Endothelial cell of umbilical vein (primary cell): ENCODE results near the gene DPH2. TPM values are rescaled to one million over a fixed set of nuclear protein-coding genes. Genes with fewer than 3 reads are reported as not detected.

Source experiments
- BruUV-seq: library from RNA; stranded (reverse); fragments of 400-500 nt; replicated peaks from 2 replicates; lab custom pipeline; 2021; lab: Mats Ljungman, UMichigan
- CTCF ChIA-PET: fragments of 300-600, 350-600 bp; sonication (Branson Sonifier 250); formaldehyde crosslinking; loops from one replicate; lab custom pipeline; 2021; ENCODE audit warnings: antibody characterized with exemption, inconsistent platforms; lab: Charles Lee
- POLR2A ChIA-PET: fragments of 300-600, 350-600 bp; sonication (Branson Sonifier 250); formaldehyde crosslinking; loops from one replicate; lab custom pipeline; 2021; ENCODE audit warnings: antibody characterized with exemption, inconsistent platforms; lab: Charles Lee
- DNase-seq: peaks from one replicate; pipeline ENCODE4 v3.0.0-alpha.2; 2011; ENCODE audit warnings: low read depth, low spot score
- FAIRE-seq: peaks from 2 replicates; lab custom pipeline; 2011; peaks lifted over from hg19 to GRCh38; lab: Jason Lieb, UNC
- H2AFZ ChIP-seq: 2 replicates; pipeline ENCODE4 v1.6.0; 2012; ENCODE audit warnings: low read depth, low read length, control low read depth, inconsistent platforms
- H3K27ac ChIP-seq: 2 replicates; pipeline ENCODE4 v1.5.1; 2011; ENCODE audit warnings: low read depth, mild to moderate bottlenecking, control low read depth, low read length, moderate library complexity; ENCODE audit not compliant: insufficient read depth
- H3K27me3 ChIP-seq, 2 experiments: 2 replicates each; pipeline versions ENCODE4 v1.6.0 to v1.6.1; 2011; ENCODE audit warnings: low read length in 2 of 2, mixed read lengths in 1 of 2; ENCODE audit not compliant: control insufficient read depth in 2 of 2, insufficient read depth in 2 of 2
- H3K36me3 ChIP-seq, 2 experiments: 2 replicates in 1 of 2; 3 replicates in 1 of 2; pipeline ENCODE4 v1.5.1; 2011; ENCODE audit warnings: low read length in 2 of 2, mild to moderate bottlenecking in 1 of 2, moderate library complexity in 1 of 2; ENCODE audit not compliant: control insufficient read depth in 2 of 2, insufficient read depth in 2 of 2; ENCODE audit errors: extremely low read depth in 1 of 2
- H3K4me1 ChIP-seq: 3 replicates; pipeline ENCODE4 v1.5.1; 2011; ENCODE audit warnings: mild to moderate bottlenecking, low read length; ENCODE audit not compliant: control insufficient read depth, insufficient read depth; ENCODE audit errors: extremely low read depth
- H3K4me2 ChIP-seq: 2 replicates; pipeline ENCODE4 v1.6.1; 2011; ENCODE audit warnings: low read length, control low read depth, mixed read lengths; ENCODE audit not compliant: insufficient read depth
- H3K4me3 ChIP-seq, 3 experiments: fragments of 200-600 bp in 1 of 3; sonication (generic), shearing (Covaris generic) in 1 of 3; replicated peaks in 1 of 3; 2 replicates each; pipeline ENCODE4 v1.5.1; 2011 to 2016; ENCODE audit warnings: control low read depth in 3 of 3, low read length in 3 of 3, mild to moderate bottlenecking in 2 of 3, inconsistent platforms in 1 of 3, low read depth in 1 of 3, moderate library complexity in 1 of 3; ENCODE audit not compliant: insufficient read depth in 1 of 3
- H3K79me2 ChIP-seq: 2 replicates; pipeline ENCODE4 v1.6.0; 2012; ENCODE audit warnings: low read length, inconsistent platforms; ENCODE audit not compliant: control insufficient read depth, insufficient read depth
- H3K9ac ChIP-seq: replicated peaks from 2 replicates; pipeline ENCODE3; 2011; ENCODE audit warnings: low read length, control low read depth; ENCODE audit not compliant: insufficient read depth; ENCODE audit errors: extremely low read depth
- H3K9me1 ChIP-seq: replicated peaks from 3 replicates; pipeline ENCODE4 v1.6.0; 2011; ENCODE audit warnings: mild to moderate bottlenecking, low read length; ENCODE audit not compliant: control insufficient read depth, insufficient read depth; ENCODE audit errors: extremely low read depth
- H3K9me3 ChIP-seq: replicated peaks from 2 replicates; pipeline ENCODE4 v1.5.1; 2012; ENCODE audit warnings: low read length, inconsistent platforms; ENCODE audit not compliant: control insufficient read depth, insufficient read depth
- H4K20me1 ChIP-seq: replicated peaks from 2 replicates; pipeline ENCODE3; 2011; ENCODE audit warnings: mild to moderate bottlenecking, low read length; ENCODE audit not compliant: control insufficient read depth, insufficient read depth; ENCODE audit errors: extremely low read depth
- EZH2 ChIP-seq: IDR thresholded peaks from 2 replicates; pipeline ENCODE4 v1.6.1; 2012; ENCODE audit warnings: borderline replicate concordance, low read depth, mild to moderate bottlenecking, moderate library complexity, low read length, inconsistent platforms; ENCODE audit not compliant: severe bottlenecking
- FOS ChIP-seq: IDR thresholded peaks from 2 replicates; pipeline ENCODE4 v1.6.1; 2011; ENCODE audit warnings: mild to moderate bottlenecking, low read length, moderate library complexity, borderline replicate concordance; ENCODE audit not compliant: insufficient read depth
- GATA2 ChIP-seq: IDR thresholded peaks from 2 replicates; pipeline ENCODE4 v1.7.0; 2011; ENCODE audit warnings: low read depth, mild to moderate bottlenecking, moderate library complexity, mixed read lengths, low read length; ENCODE audit not compliant: insufficient read length, insufficient read depth
- JUN ChIP-seq: IDR thresholded peaks from 2 replicates; pipeline ENCODE4 v1.6.1; 2011; ENCODE audit warnings: borderline replicate concordance, low read depth; ENCODE audit not compliant: insufficient read length, insufficient read depth
- MYC ChIP-seq: IDR thresholded peaks from one replicate; pipeline ENCODE4 v1.6.1; 2011; ENCODE audit warnings: mild to moderate bottlenecking, low read depth, low read length
- POLR2A ChIP-seq: IDR thresholded peaks from 2 replicates; pipeline ENCODE4 v1.6.1; 2012; ENCODE audit warnings: low read depth, mild to moderate bottlenecking, control low read depth, low read length
- POLR2AphosphoS5 ChIP-seq: IDR thresholded peaks from 2 replicates; pipeline ENCODE4 v1.6.1; 2012; ENCODE audit warnings: low read depth, mild to moderate bottlenecking, control low read depth, low read length, moderate library complexity; ENCODE audit not compliant: insufficient read depth
- dilution Hi-C: fragments of 300-500 bp; cut with MboI; formaldehyde crosslinking; loops from one replicate; pipeline ENCODE4 v1.15.0; 2019; ENCODE audit warnings: low sequenced_read_pairs; ENCODE audit not compliant: extremely low pct_ligation_motif_present
- intact Hi-C: fragments of 100-400 bp; cut with micrococcal nuclease; formaldehyde crosslinking; loops from one replicate; pipeline ENCODE4 v1.10.0; 2022
- polyA plus RNA-seq, 4 experiments: library from polyadenylated mRNA; depleted of rRNA in 3 of 4; stranded (reverse) in 3 of 4; unstranded in 1 of 4; fragments of >200 nt; gene quantifications; 2 replicates each; pipeline versions ENCODE4 v1.2.1 to v1.2.3, GENCODE V29; 2011 to 2012; ENCODE audit warnings: missing spikeins in 1 of 4
- total RNA-seq: library from RNA; stranded (reverse); gene quantifications from 2 replicates; pipeline ENCODE4 v1.2.3, GENCODE V29; 2021
- TF ChIP-seq, protein P1 (sequence below): IDR thresholded peaks from 2 replicates; pipeline ENCODE4 v1.6.1; 2011; ENCODE audit not compliant: insufficient read depth, insufficient read length
- TF ChIP-seq, protein P2 (sequence below), 2 donors: IDR thresholded peaks; 1 replicate in 1 of 2; 2 replicates in 1 of 2; pipeline ENCODE4 v1.5.1; 2011; ENCODE audit warnings: low read length in 2 of 2, mild to moderate bottlenecking in 2 of 2, moderate library complexity in 2 of 2, control low read depth in 1 of 2, inconsistent platforms in 1 of 2, low read depth in 1 of 2; ENCODE audit not compliant: insufficient read depth in 1 of 2; ENCODE audit errors: extremely low read depth in 1 of 2

The DPH2 gene
- total and polyA plus RNA-seq, 2 donors (not counting 3 experiments of a cell fraction or from before 2014, with no cell fraction given): 28.1 to 59.1 TPM

GRCh38 chr1:43976890-43977289 is 7.1 kb downstream of the DPH2 start:
- BruUV-seq: TSS peak; percentile 8
- ChIA-PET CTCF (interaction anchor here (1.6 kb wide), 1 partner anchor 213 kb away, joined by 10 read pairs; no protein-coding TSS in a partner anchor), POLR2A (no interaction called here)
- intact Hi-C loops (no loop called here), dilution Hi-C loops (no loop called here)
- Histone ChIP-seq H2AFZ (no peak overlapping the region), H3K79me2 (peaks cover 47% of the 10 kb centered on the region), H3K36me3 (peaks cover 0 to 15% of the 10 kb centered on the region in 2 experiments), H3K27me3 (no peaks in the 10 kb centered on the region), H3K4me2 (no peak overlapping the region), H4K20me1 (no peaks in the 10 kb centered on the region), H3K9me3 (no peaks in the 10 kb centered on the region), H3K27ac (no peak overlapping the region), H3K4me1 (peaks cover 31% of the 10 kb centered on the region), H3K4me3 (no peak overlapping the region), H3K9me1 (no peaks in the 10 kb centered on the region), H3K9ac (no peak overlapping the region)
- no peak for TF ChIP-seq POLR2A
- TF ChIP-seq, protein P1, sequence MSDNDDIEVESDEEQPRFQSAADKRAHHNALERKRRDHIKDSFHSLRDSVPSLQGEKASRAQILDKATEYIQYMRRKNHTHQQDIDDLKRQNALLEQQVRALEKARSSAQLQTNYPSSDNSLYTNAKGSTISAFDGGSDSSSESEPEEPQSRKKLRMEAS: no peak
- no peak for TF ChIP-seq EZH2
- no peak for TF ChIP-seq GATA2
- no peak for TF ChIP-seq POLR2AphosphoS5
- no peak for FAIRE-seq
- DNase-seq: no peak

- Histone ChIP-seq H3K27ac (no peak overlapping the region), H3K27me3 (no peaks in the 10 kb centered on the region), H4K20me1 (no peaks in the 10 kb centered on the region), H2AFZ (no peak overlapping the region), H3K79me2 (peaks cover 47% of the 10 kb centered on the region), H3K4me3 (no peak overlapping the region), H3K4me1 (peaks cover 31% of the 10 kb centered on the region), H3K9me1 (no peaks in the 10 kb centered on the region), H3K9ac (no peak overlapping the region), H3K4me2 (no peak overlapping the region), H3K9me3 (no peaks in the 10 kb centered on the region), H3K36me3 (peaks cover 0 to 10% of the 10 kb centered on the region in 2 experiments)
- BruUV-seq: no TSS peak
- no peak for FAIRE-seq
- dilution Hi-C loops: no loop called here
- POLR2A ChIA-PET: no interaction called here
- TF ChIP-seq JUN (no peak), MYC (no peak), FOS (no peak), GATA2 (no peak), POLR2AphosphoS5 (no peak), EZH2 (no peak), POLR2A (no peak)
- TF ChIP-seq, protein P2, sequence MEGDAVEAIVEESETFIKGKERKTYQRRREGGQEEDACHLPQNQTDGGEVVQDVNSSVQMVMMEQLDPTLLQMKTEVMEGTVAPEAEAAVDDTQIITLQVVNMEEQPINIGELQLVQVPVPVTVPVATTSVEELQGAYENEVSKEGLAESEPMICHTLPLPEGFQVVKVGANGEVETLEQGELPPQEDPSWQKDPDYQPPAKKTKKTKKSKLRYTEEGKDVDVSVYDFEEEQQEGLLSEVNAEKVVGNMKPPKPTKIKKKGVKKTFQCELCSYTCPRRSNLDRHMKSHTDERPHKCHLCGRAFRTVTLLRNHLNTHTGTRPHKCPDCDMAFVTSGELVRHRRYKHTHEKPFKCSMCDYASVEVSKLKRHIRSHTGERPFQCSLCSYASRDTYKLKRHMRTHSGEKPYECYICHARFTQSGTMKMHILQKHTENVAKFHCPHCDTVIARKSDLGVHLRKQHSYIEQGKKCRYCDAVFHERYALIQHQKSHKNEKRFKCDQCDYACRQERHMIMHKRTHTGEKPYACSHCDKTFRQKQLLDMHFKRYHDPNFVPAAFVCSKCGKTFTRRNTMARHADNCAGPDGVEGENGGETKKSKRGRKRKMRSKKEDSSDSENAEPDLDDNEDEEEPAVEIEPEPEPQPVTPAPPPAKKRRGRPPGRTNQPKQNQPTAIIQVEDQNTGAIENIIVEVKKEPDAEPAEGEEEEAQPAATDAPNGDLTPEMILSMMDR (IDR thresholded peaks at IDR 0.05; ENCODE audit: extremely low read depth in 1 of 2, insufficient read depth in 1 of 2, low read depth in 1 of 2, low read length in 2 of 2): no peak
- TF ChIP-seq, protein P1: no peak
- intact Hi-C loops: no loop called here
- DNase-seq: no peak
- CTCF ChIA-PET: interaction anchor here (1.0 to 1.6 kb wide), 2 partner anchors 12 to 214 kb away, joined by 3 to 10 read pairs; no protein-coding TSS in a partner anchor
Observed at GRCh38 chr1:43977376-43978263, 7.8 kb downstream of the DPH2 start.
